MM.1S (cell line): Measurements from ENCODE around the gene HOXA6.

Source experiments
- DNase-seq: peaks from one replicate; pipeline ENCODE4 v3.0.0-alpha.2; 2015
- H2AFZ ChIP-seq: fragments of 300-600 bp; sonication (generic); 2 replicates; pipeline ENCODE4 v1.6.0; 2016; ENCODE audit warnings: antibody characterized with exemption, low read length
- H3F3A ChIP-seq: fragments of 300-600 bp; sonication (generic); 2 replicates; pipeline ENCODE4 v1.6.1; 2016; ENCODE audit warnings: mild to moderate bottlenecking, antibody characterized with exemption, low read length, moderate library complexity, mixed read lengths; ENCODE audit not compliant: insufficient read depth
- H3K27ac ChIP-seq: fragments of 300-600 bp; sonication (generic); 2 replicates; pipeline ENCODE4 v1.5.1; 2016; ENCODE audit warnings: mild to moderate bottlenecking, low read length
- H3K27me3 ChIP-seq: fragments of 300-600 bp; sonication (generic); replicated peaks from 2 replicates; pipeline ENCODE4 v1.6.0; 2016; ENCODE audit warnings: low read length; ENCODE audit not compliant: insufficient read depth
- H3K36me3 ChIP-seq: fragments of 300-600 bp; sonication (generic); replicated peaks from 2 replicates; pipeline ENCODE4 v1.6.1; 2016; ENCODE audit warnings: mild to moderate bottlenecking, low read length, mixed read lengths; ENCODE audit not compliant: insufficient read depth
- H3K4me1 ChIP-seq: fragments of 300-600 bp; sonication (generic); 2 replicates; pipeline ENCODE4 v1.6.1; 2016; ENCODE audit warnings: low read length, mixed read lengths
- H3K4me2 ChIP-seq: fragments of 300-600 bp; sonication (generic); 2 replicates; pipeline ENCODE4 v1.6.0; 2016; ENCODE audit warnings: low read depth, low read length
- H3K4me3 ChIP-seq: fragments of 300-600 bp; sonication (generic); 2 replicates; pipeline ENCODE4 v1.5.1; 2016; ENCODE audit warnings: low read length, mixed read lengths
- H3K79me2 ChIP-seq: fragments of 300-600 bp; sonication (generic); 2 replicates; pipeline ENCODE4 v1.6.1; 2016; ENCODE audit warnings: mixed run types, low read length, mixed read lengths
- H3K9ac ChIP-seq: fragments of 300-600 bp; sonication (generic); 2 replicates; pipeline ENCODE4 v1.6.1; 2016; ENCODE audit warnings: low read length, mixed read lengths
- H3K9me2 ChIP-seq: fragments of 300-600 bp; sonication (generic); replicated peaks from 2 replicates; pipeline ENCODE4 v1.6.1; 2016; ENCODE audit warnings: mild to moderate bottlenecking, low read length, mixed read lengths; ENCODE audit not compliant: insufficient read depth
- H3K9me3 ChIP-seq: fragments of 300-600 bp; sonication (generic); replicated peaks from 2 replicates; pipeline ENCODE4 v1.6.1; 2016; ENCODE audit warnings: mild to moderate bottlenecking, low read length, mixed read lengths; ENCODE audit not compliant: insufficient read depth
- H4K20me1 ChIP-seq: fragments of 300-600 bp; sonication (generic); 2 replicates; pipeline ENCODE4 v1.6.1; 2016; ENCODE audit warnings: mild to moderate bottlenecking, low read length, moderate library complexity, mixed read lengths; ENCODE audit not compliant: insufficient read depth
- EZH2 ChIP-seq: fragments of 300-600 bp; sonication (generic); optimal IDR thresholded peaks from 2 replicates; pipeline ENCODE3; 2017; ENCODE audit warnings: low read depth, mild to moderate bottlenecking, antibody characterized with exemption, low read length, mixed read lengths
- EZH2phosphoT487 ChIP-seq: fragments of 300-600 bp; sonication (generic); IDR thresholded peaks from 2 replicates; pipeline ENCODE4 v1.6.1; 2018; ENCODE audit warnings: antibody characterized with exemption, low read length
- TF ChIP-seq, protein P1 (sequence below): fragments of 300-600 bp; sonication (generic); IDR thresholded peaks from 2 replicates; pipeline ENCODE4 v1.5.1; 2016; ENCODE audit warnings: antibody characterized with exemption, low read length, mixed read lengths

HOXA6 gene

GRCh38 chr7:27101171-27101956 is 46.2 kb downstream of the HOXA6 start:
- no peak overlapping the region for H3K4me2 ChIP-seq
- no peak overlapping the region for H3K27ac ChIP-seq
- H3K79me2 ChIP-seq = no peaks in the 10 kb centered on the region
- H3K9me3 ChIP-seq = no peaks in the 10 kb centered on the region
- no peak overlapping the region for H3K9ac ChIP-seq
- H3K36me3 ChIP-seq = no peaks in the 10 kb centered on the region
- H4K20me1 ChIP-seq = no peaks in the 10 kb centered on the region
- no peaks in the 10 kb centered on the region for H3K4me1 ChIP-seq
- H3K4me3 ChIP-seq = no peak overlapping the region
- DNase-seq = no peak
- H3F3A ChIP-seq = no peaks in the 10 kb centered on the region
- no peaks in the 10 kb centered on the region for H3K9me2 ChIP-seq
- peaks cover 44% of the 10 kb centered on the region for H3K27me3 ChIP-seq
- TF ChIP-seq EZH2 (no peak), EZH2phosphoT487 (no peak)
- TF ChIP-seq, protein P1, sequence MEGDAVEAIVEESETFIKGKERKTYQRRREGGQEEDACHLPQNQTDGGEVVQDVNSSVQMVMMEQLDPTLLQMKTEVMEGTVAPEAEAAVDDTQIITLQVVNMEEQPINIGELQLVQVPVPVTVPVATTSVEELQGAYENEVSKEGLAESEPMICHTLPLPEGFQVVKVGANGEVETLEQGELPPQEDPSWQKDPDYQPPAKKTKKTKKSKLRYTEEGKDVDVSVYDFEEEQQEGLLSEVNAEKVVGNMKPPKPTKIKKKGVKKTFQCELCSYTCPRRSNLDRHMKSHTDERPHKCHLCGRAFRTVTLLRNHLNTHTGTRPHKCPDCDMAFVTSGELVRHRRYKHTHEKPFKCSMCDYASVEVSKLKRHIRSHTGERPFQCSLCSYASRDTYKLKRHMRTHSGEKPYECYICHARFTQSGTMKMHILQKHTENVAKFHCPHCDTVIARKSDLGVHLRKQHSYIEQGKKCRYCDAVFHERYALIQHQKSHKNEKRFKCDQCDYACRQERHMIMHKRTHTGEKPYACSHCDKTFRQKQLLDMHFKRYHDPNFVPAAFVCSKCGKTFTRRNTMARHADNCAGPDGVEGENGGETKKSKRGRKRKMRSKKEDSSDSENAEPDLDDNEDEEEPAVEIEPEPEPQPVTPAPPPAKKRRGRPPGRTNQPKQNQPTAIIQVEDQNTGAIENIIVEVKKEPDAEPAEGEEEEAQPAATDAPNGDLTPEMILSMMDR = no peak
- H2AFZ ChIP-seq = no peak overlapping the region

- H3K27ac ChIP-seq = no peak overlapping the region
- H4K20me1 ChIP-seq = no peaks in the 10 kb centered on the region
- H3K79me2 ChIP-seq = no peaks in the 10 kb centered on the region
- H2AFZ ChIP-seq = no peak overlapping the region
- no peaks in the 10 kb centered on the region for H3K9me2 ChIP-seq
- H3K9me3 ChIP-seq = no peaks in the 10 kb centered on the region
- H3F3A ChIP-seq = no peaks in the 10 kb centered on the region
- H3K36me3 ChIP-seq = no peaks in the 10 kb centered on the region
- H3K9ac ChIP-seq = no peak overlapping the region
- no peak for DNase-seq
- H3K4me3 ChIP-seq = no peak overlapping the region
- no peak for TF ChIP-seq EZH2phosphoT487
- no peak for TF ChIP-seq EZH2
- TF ChIP-seq, protein P1 = no peak
- H3K27me3 ChIP-seq = peaks cover 37% of the 10 kb centered on the region
- H3K4me1 ChIP-seq = no peaks in the 10 kb centered on the region
- no peak overlapping the region for H3K4me2 ChIP-seq
Measured at GRCh38 chr7:27100694-27101170, 46.8 kb downstream of the HOXA6 start.

- Histone ChIP-seq H3K9me2 (no peaks in the 10 kb centered on the region), H3K4me2 (no peak overlapping the region), H3K27me3 (peaks cover 33% of the 10 kb centered on the region), H3K9ac (no peak overlapping the region), H3F3A (no peaks in the 10 kb centered on the region), H3K27ac (no peak overlapping the region), H2AFZ (no peak overlapping the region), H4K20me1 (no peaks in the 10 kb centered on the region), H3K36me3 (no peaks in the 10 kb centered on the region), H3K9me3 (no peaks in the 10 kb centered on the region), H3K79me2 (no peaks in the 10 kb centered on the region), H3K4me1 (no peaks in the 10 kb centered on the region), H3K4me3 (no peak overlapping the region)
- no peak for DNase-seq
- no peak for TF ChIP-seq EZH2phosphoT487
Measured at GRCh38 chr7:27099453-27100370, 47.9 kb downstream of the HOXA6 start.
